Hepatic stellate cell (primary cell): ENCODE results near the gene NT5C2.
"Not testable (repeated sequence)": the region's sequence is repeated elsewhere in the genome, so short reads cannot be mapped to it uniquely, and the experiment has no call there.

Source experiments
- DNase-seq: peaks from one replicate; pipeline ENCODE4 v3.0.0; 2011; ENCODE audit warnings: low spot score

Gene NT5C2

GRCh38 chr10:103083977-103084320 is 109.1 kb downstream of the NT5C2 start:
- no peak for DNase-seq

- DNase-seq: no peak
Observed at GRCh38 chr10:103083266-103083976, 109.7 kb downstream of the NT5C2 start.

- DNase-seq: no peak
Observed at GRCh38 chr10:103082683-103083082, 110.4 kb downstream of the NT5C2 start.

- no peak for DNase-seq
Observed at GRCh38 chr10:103080891-103081581, 112.0 kb downstream of the NT5C2 start.

- DNase-seq: no peak
Observed at GRCh38 chr10:103079946-103080345, 113.1 kb downstream of the NT5C2 start.

GRCh38 chr10:103079100-103079499 is 114.0 kb downstream of the NT5C2 start:
- no peak for DNase-seq

GRCh38 chr10:103078676-103079075 is 114.4 kb downstream of the NT5C2 start:
- DNase-seq: no peak

GRCh38 chr10:103078309-103078615 is 114.8 kb downstream of the NT5C2 start:
- no peak for DNase-seq

- no peak for DNase-seq
Observed at GRCh38 chr10:103077491-103078308, 115.4 kb downstream of the NT5C2 start.

- no peak for DNase-seq
Observed at GRCh38 chr10:103077020-103077419, 116.1 kb downstream of the NT5C2 start.

GRCh38 chr10:103072891-103073290 is 120.2 kb downstream of the NT5C2 start:
- DNase-seq: no peak

- no peak for DNase-seq
Observed at GRCh38 chr10:103072276-103072675, 120.8 kb downstream of the NT5C2 start.

GRCh38 chr10:103069453-103070331 is 123.4 kb downstream of the NT5C2 start:
- no peak for DNase-seq

GRCh38 chr10:103067956-103068355 is 125.1 kb downstream of the NT5C2 start:
- DNase-seq: no peak

GRCh38 chr10:103067484-103067883 is 125.6 kb downstream of the NT5C2 start:
- no peak for DNase-seq

- DNase-seq: not testable (repeated sequence)
Observed at GRCh38 chr10:103067099-103067477, 126.0 kb downstream of the NT5C2 start.

- DNase-seq: no peak
Observed at GRCh38 chr10:103066141-103067098, 126.7 kb downstream of the NT5C2 start.

GRCh38 chr10:103064956-103065355 is 128.1 kb downstream of the NT5C2 start:
- DNase-seq: no peak

GRCh38 chr10:103062854-103063590 is 130.1 kb downstream of the NT5C2 start:
- no peak for DNase-seq

- DNase-seq: no peak
Observed at GRCh38 chr10:103060575-103060974, 132.5 kb downstream of the NT5C2 start.
